SK-MEL-5 (cell line): Measurements from ENCODE around the gene TMEM131. TPM values are rescaled to one million over a fixed set of nuclear protein-coding genes. Genes with fewer than 3 reads are reported as not detected.
A peak's percentile ranks its signal among the peaks of the same experiment; 100 is the strongest.

Experiments
- DNase-seq: peaks from one replicate; pipeline ENCODE4 v3.0.0-alpha.2; 2016; ENCODE audit warnings: low read depth, low spot score
- in situ Hi-C: cut with HindIII; loops from 2 replicates; pipeline ENCODE4 v1.10.0; 2016; ENCODE audit warnings: low sequenced_read_pairs, high pct_unique_total_duplicates, low pct_unique_long_range_greater_than_20kb
- total RNA-seq: library from RNA; depleted of rRNA; stranded (reverse); fragments of >200 nt; shearing (Covaris generic); gene quantifications from 2 replicates; pipeline ENCODE4 v1.2.3, GENCODE V29; 2014

Gene TMEM131
- total RNA-seq, 1 experiment from 2014 or later = 11.6 TPM

DNA sequence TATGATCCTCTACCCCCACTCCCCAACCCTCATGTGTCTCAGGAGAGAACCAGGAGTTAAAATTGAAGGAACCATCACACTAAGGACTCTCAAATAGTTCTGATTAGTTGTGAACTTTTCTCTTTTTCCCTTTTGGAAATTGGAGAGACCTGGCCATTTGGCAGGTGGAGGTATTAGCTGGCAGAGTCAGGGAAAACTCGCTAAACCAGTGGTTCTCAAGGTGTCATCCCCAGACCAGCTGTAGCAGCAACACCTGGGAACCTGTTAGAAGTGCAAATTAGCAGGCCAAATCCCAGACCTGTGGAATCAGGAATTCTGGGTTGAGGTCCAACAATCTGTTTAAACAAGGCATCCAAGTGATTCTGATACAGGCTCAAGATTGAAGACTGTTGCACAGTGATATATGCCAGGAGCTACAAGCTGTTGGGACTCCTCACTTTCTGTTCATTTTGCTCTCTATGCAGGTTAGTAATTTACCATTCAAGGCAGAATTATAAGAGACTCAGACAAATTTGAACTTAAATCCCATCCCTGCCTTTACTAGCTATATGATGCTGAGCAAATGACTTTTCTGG is 2.8 kb upstream of the TMEM131 start:
- DNase-seq = no peak

DNA sequence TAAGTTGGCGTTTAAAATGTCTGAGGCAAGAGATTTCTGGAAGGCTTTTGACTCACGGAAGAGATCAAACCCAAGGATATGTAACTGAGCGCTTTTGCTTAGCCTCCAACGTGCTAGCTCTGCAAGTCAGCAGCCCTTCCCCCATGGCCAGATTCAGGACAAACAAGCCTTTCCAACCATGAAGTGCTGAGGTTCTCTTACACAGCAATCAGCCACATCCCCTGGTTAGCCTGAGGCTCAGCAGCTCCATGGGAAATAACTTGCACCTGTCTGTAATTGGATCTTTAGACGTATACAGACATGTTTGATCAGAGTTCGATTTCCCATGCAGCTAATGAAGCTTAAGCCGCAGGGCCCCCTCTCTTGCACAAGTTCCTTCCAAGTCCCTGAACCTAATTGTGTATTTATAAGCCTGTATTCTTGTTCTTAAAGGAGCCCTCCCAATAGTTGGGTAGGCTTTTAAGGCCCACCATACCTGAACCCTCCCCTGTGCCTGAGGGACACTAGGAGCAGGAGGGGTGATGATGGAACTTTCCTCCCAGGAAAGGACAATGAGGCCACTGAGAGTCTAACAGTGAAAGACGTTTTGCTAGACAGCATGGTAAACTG is 2.1 kb upstream of the TMEM131 start:
- in situ Hi-C loops = no loop called here

More for the DNA sequence above, 2.8 kb upstream of the TMEM131 start:
- in situ Hi-C loops = no loop called here

GRCh38 chr2:97996679-97997078 is 931 bp upstream of the TMEM131 start:
- in situ Hi-C loops = no loop called here
- DNase-seq = no peak

More for the DNA sequence above, 2.1 kb upstream of the TMEM131 start:
- DNase-seq = no peak

GRCh38 chr2:97995026-97995733 is 568 bp downstream of the TMEM131 start:
- in situ Hi-C loops = no loop called here
- peak; percentile 26 for DNase-seq

GRCh38 chr2:97994476-97994875 is 1.3 kb downstream of the TMEM131 start:
- in situ Hi-C loops = no loop called here
- DNase-seq = no peak

DNA sequence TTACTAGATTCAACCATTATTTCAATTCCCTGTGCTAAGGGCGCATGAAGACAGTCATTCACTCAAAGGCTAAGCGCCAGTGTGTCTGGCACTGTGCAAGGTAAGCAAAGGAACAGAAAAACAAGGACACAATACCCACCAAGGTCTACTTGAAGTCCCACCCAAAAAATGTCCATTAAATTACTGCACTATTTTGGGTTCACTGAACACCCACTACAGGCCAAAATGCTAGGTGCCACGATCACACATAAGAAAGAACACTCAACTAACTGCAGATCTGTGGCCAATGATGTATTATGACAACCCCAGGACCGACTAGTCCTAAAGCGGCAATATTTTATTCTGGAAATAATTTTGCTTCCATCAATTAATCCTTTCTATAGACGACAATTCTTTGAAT is 1.8 kb downstream of the TMEM131 start:
- no peak for DNase-seq
- in situ Hi-C loops = no loop called here

- in situ Hi-C loops = no loop called here
- no peak for DNase-seq
Observed at GRCh38 chr2:97992836-97993825, 2.6 kb downstream of the TMEM131 start.

GRCh38 chr2:97991081-97991856 is 4.5 kb downstream of the TMEM131 start:
- in situ Hi-C loops = no loop called here
- DNase-seq = no peak

GRCh38 chr2:97988722-97989121 is 7.0 kb downstream of the TMEM131 start:
- in situ Hi-C loops = no loop called here
- no peak for DNase-seq

- no peak for DNase-seq
- in situ Hi-C loops = no loop called here
Observed at GRCh38 chr2:97985998-97986397, 9.8 kb downstream of the TMEM131 start.

DNA sequence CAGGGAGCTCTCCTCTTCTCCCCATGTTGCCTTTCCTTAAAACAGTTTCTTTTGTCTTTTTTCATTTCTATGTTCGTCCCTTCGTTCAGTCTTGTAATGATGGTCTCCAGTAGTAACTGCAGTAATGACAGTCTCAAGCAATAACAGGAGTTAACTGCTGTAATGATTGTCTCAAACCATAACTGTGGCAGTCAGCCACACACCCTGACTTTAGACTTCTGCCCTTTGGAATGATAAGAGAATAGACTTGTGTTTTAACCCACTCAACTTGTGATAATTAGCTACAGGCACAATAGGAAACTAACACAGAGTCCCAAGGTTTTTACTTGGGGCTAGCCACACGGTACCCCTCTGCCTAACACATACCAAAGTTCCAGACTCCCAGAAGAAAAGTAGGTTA is 12.1 kb downstream of the TMEM131 start:
- in situ Hi-C loops = no loop called here
- DNase-seq = no peak

DNA sequence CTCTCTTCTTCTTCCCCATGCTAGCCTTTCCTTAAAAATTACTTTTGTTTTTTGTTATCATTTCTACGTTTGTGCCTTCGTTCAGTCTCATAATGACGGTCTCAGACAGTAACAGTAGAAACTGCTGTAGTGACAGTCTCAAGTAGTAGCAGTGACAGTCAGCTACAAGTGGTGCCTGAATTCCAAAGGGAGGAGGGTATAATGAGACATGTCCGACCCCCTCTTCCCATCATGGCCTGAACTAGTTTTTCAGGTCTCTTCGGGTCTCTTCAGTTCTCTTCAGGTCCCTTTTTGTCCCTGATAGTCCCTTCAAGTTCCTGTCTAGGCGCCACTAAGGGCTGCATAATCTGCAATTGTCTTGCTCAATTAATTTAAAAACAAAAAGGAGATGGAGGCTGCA is 12.6 kb downstream of the TMEM131 start:
- in situ Hi-C loops = no loop called here
- no peak for DNase-seq

DNA sequence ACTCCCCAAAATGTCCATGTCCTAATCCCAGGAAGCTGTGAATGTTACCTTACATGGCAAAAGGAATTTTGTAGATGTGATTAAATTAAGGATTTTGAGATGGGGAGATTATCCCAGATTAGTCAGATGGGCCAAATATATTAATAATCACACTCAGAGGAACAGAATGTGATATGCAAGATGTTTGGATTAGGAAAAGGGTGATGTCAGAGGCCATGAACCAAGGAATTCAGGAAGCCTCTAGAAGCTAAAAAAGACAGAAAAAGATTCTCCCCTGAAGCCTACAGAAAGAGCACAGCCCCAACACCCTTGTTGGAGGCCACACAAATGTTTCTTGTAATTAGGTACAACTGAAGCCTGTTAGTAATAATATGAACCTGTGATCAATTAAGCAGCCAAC is 13.1 kb downstream of the TMEM131 start:
- no peak for DNase-seq
- in situ Hi-C loops = no loop called here

DNA sequence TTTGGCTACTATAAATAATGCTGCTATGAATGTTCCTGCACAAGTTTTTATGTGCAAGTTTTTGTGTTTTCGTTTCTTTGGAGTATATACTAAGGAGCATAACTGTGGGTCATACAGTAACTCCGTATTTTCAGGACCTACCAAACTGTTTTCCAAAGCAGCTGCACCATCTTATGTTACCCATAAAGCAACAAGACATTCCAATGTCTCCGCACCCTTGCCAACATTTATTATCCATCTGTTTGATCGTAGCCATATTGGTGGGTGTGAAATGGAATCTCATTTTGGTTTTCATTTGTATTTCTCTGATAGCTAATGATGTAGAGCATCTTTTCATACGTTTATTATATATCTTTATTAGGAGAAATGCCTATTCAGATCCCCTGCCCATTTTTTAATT is 13.8 kb downstream of the TMEM131 start:
- in situ Hi-C loops = no loop called here
- DNase-seq = no peak

DNA sequence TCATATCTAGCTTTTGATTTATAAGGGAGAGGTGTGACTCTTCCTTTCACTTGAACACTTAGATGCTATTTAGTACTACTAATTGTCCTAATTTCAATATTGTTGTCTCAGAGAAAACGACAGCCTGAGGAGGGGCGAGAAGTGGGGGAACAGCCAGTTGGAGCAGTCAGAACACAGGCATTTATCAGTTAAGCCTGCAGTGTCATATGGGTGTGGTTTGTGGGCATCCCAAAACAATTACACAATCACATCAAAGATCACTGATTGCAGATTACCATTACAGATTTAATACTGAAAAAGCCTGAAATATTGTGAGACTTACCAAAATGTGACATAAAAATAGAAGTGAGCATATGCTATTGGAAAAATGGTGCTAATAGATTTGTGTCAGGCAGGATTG is 15.8 kb downstream of the TMEM131 start:
- no peak for DNase-seq
- in situ Hi-C loops = no loop called here

- in situ Hi-C loops = no loop called here
- DNase-seq = no peak
Observed at GRCh38 chr2:97974471-97974870, 21.3 kb downstream of the TMEM131 start.

DNA sequence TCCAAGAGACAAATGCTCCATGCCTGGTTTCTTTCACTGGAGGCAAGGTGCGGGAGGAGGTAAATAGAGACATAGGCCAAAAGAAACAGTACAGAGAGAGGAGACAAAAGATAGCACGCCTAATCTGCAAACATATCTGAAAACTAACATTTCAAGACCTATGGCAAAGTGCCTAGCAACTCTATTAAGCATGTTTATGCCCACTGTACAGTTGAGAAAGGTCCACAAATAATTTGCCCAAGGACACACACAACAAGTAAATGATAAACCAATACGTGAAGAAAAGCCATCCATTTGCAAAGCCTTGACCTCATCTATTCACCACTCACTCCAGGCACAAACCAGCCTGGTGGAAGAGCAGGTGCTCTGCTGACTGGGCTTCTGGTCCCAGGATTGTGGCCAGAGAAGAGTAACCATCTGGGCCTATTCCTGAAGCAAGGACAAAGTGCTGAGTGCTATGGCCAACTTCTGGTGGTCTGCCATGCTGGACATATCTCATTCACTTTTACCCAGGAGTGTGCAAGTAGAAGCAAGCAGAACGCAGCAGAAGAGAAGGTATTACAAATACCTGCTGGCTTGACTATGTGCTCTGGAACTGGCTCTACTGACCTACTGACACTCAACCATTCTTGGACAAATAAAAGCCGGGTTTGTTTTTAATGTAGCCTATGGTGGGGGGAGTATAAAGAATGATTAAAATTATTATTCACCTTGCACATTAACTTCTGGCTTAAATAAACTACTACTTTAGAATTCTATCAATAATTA is 25.3 kb downstream of the TMEM131 start:
- DNase-seq = no peak
- in situ Hi-C loops = no loop called here
